H9 (cell line): ENCODE results near the gene DYRK1B. TPM values are rescaled to one million over a fixed set of nuclear protein-coding genes. Genes with fewer than 3 reads are reported as not detected.

Experiments
- DNase-seq: peaks from one replicate; pipeline ENCODE4 v3.0.0-alpha.2; 2017
- H2AFZ ChIP-seq: one replicate; pipeline ENCODE4 v1.6.1; 2013; ENCODE audit warnings: mild to moderate bottlenecking, low read length, control low read depth, moderate library complexity
- H2AK5ac ChIP-seq: 2 replicates; pipeline ENCODE4 v1.6.1; 2013; ENCODE audit warnings: low read length, control low read depth, mixed read lengths; ENCODE audit not compliant: insufficient read length
- H2BK120ac ChIP-seq: one replicate; pipeline ENCODE4 v1.6.1; 2013; ENCODE audit warnings: low read depth, mild to moderate bottlenecking, low read length, control low read depth, inconsistent platforms; ENCODE audit not compliant: poor library complexity, severe bottlenecking
- H2BK12ac ChIP-seq: 2 replicates; pipeline ENCODE4 v1.6.1; 2013; ENCODE audit warnings: low read length, control low read depth, mixed read lengths, low read depth; ENCODE audit not compliant: insufficient read length
- H2BK15ac ChIP-seq: 2 replicates; pipeline ENCODE4 v1.6.1; 2013; ENCODE audit warnings: low read depth, low read length, control low read depth
- H2BK20ac ChIP-seq: one replicate; pipeline ENCODE4 v1.6.1; 2013; ENCODE audit warnings: low read depth, mild to moderate bottlenecking, low read length, control low read depth, inconsistent platforms; ENCODE audit not compliant: poor library complexity, severe bottlenecking
- H2BK5ac ChIP-seq: 2 replicates; pipeline ENCODE4 v1.6.1; 2013; ENCODE audit warnings: low read length, control low read depth, mixed read lengths; ENCODE audit not compliant: insufficient read length
- H3K14ac ChIP-seq: 2 replicates; pipeline ENCODE4 v1.6.1; 2013; ENCODE audit warnings: low read length, control low read depth; ENCODE audit not compliant: insufficient read depth
- H3K18ac ChIP-seq: 2 replicates; pipeline ENCODE4 v1.6.1; 2013; ENCODE audit warnings: low read depth, mild to moderate bottlenecking, mixed read lengths, low read length, control low read depth; ENCODE audit not compliant: insufficient read length
- H3K23ac ChIP-seq: 2 replicates; pipeline ENCODE4 v1.6.1; 2013; ENCODE audit warnings: low read length, control low read depth, mixed read lengths, low read depth; ENCODE audit not compliant: insufficient read length
- H3K23me2 ChIP-seq: 2 replicates; pipeline ENCODE4 v1.6.1; 2013; ENCODE audit warnings: low read depth, mild to moderate bottlenecking, mixed read lengths, low read length, control low read depth; ENCODE audit not compliant: insufficient read length, poor library complexity, severe bottlenecking
- H3K27ac ChIP-seq: 2 replicates; pipeline ENCODE4 v1.5.1; 2013; ENCODE audit warnings: low read length, control low read depth, mixed read lengths, low read depth; ENCODE audit not compliant: insufficient read length
- H3K27me3 ChIP-seq: 2 replicates; pipeline ENCODE4 v1.6.1; 2013; ENCODE audit warnings: low read length, control low read depth, inconsistent platforms; ENCODE audit not compliant: insufficient read depth
- H3K4ac ChIP-seq: 2 replicates; pipeline ENCODE4 v1.6.1; 2013; ENCODE audit warnings: low read depth, mild to moderate bottlenecking, control low read depth, inconsistent platforms, low read length, moderate library complexity
- H3K4me1 ChIP-seq: 2 replicates; pipeline ENCODE4 v1.6.1; 2013; ENCODE audit warnings: low read length, control low read depth, inconsistent platforms; ENCODE audit not compliant: insufficient read depth
- H3K4me2 ChIP-seq: 2 replicates; pipeline ENCODE4 v1.6.1; 2013; ENCODE audit warnings: low read length, control low read depth, mixed read lengths; ENCODE audit not compliant: insufficient read length, insufficient read depth
- H3K56ac ChIP-seq: 2 replicates; pipeline ENCODE4 v1.6.1; 2013; ENCODE audit warnings: low read depth, mild to moderate bottlenecking, mixed read lengths, low read length, control low read depth; ENCODE audit not compliant: insufficient read length
- H3K79me1 ChIP-seq: 2 replicates; pipeline ENCODE4 v1.6.1; 2013; ENCODE audit warnings: low read depth, mild to moderate bottlenecking, moderate library complexity, low read length, control low read depth, inconsistent platforms; ENCODE audit not compliant: insufficient read depth, poor library complexity, severe bottlenecking
- H3K79me2 ChIP-seq: 2 replicates; pipeline ENCODE4 v1.6.1; 2013; ENCODE audit warnings: low read length, control low read depth, inconsistent platforms; ENCODE audit not compliant: insufficient read depth
- H3K9ac ChIP-seq: 2 replicates; pipeline ENCODE4 v1.6.1; 2013; ENCODE audit warnings: low read length, control low read depth, mixed read lengths; ENCODE audit not compliant: insufficient read length; ENCODE audit errors: extremely low read depth
- H3K9me3 ChIP-seq: one replicate; pipeline ENCODE4 v1.6.1; 2013; ENCODE audit warnings: low read depth, low read length, inconsistent platforms; ENCODE audit not compliant: control insufficient read depth
- H3T11ph ChIP-seq: one replicate; pipeline ENCODE4 v1.6.1; 2013; ENCODE audit warnings: mild to moderate bottlenecking, low read length, control low read depth, inconsistent platforms
- H4K20me1 ChIP-seq: one replicate; pipeline ENCODE4 v1.6.1; 2013; ENCODE audit not compliant: control insufficient read depth, insufficient read length, insufficient read depth
- H4K5ac ChIP-seq: 2 replicates; pipeline ENCODE4 v1.6.1; 2013; ENCODE audit warnings: low read depth, mild to moderate bottlenecking, mixed read lengths, low read length, control low read depth; ENCODE audit not compliant: insufficient read length
- H4K8ac ChIP-seq: replicated peaks from 2 replicates; pipeline ENCODE4 v1.6.1; 2013; ENCODE audit warnings: low read length, control low read depth, mixed read lengths, low read depth; ENCODE audit not compliant: insufficient read length
- H4K91ac ChIP-seq: 2 replicates; pipeline ENCODE4 v1.6.1; 2013; ENCODE audit warnings: low read depth, mild to moderate bottlenecking, moderate library complexity, mixed read lengths, low read length, control low read depth; ENCODE audit not compliant: insufficient read length
- H3K27ac Mint-ChIP-seq, 3 experiments: 2 replicates in 2 of 3; 3 replicates in 1 of 3; pipeline ENCODE4 v1.8.0; 2020 to 2021; ENCODE audit warnings: mixed read lengths in 3 of 3, mild to moderate bottlenecking in 1 of 3, moderate library complexity in 1 of 3
- H3K27me3 Mint-ChIP-seq: 2 replicates; pipeline ENCODE4 v1.8.0; 2021; ENCODE audit warnings: low read depth, mild to moderate bottlenecking, moderate library complexity, mixed read lengths
- H3K36me3 Mint-ChIP-seq, 3 experiments: 2 replicates in 2 of 3; 3 replicates in 1 of 3; pipeline ENCODE4 v1.8.0; 2020 to 2021; ENCODE audit warnings: low read depth in 3 of 3, mixed read lengths in 3 of 3; ENCODE audit not compliant: insufficient read depth in 1 of 3
- H3K4me1 Mint-ChIP-seq, 2 experiments: 2 replicates each; pipeline ENCODE4 v1.8.0; 2020; ENCODE audit warnings: mixed read lengths in 2 of 2
- H3K4me3 Mint-ChIP-seq, 2 experiments: 2 replicates in 1 of 2; 3 replicates in 1 of 2; pipeline ENCODE4 v1.8.0; 2020 to 2021; ENCODE audit warnings: mild to moderate bottlenecking in 2 of 2, mixed read lengths in 2 of 2, moderate library complexity in 1 of 2
- H3K9me3 Mint-ChIP-seq, 2 experiments: 2 replicates in 1 of 2; 3 replicates in 1 of 2; pipeline ENCODE4 v1.8.0; 2020; ENCODE audit warnings: mild to moderate bottlenecking in 2 of 2, mixed read lengths in 2 of 2, moderate library complexity in 1 of 2
- WGBS: extraction: QIAGEN DNeasy Blood & Tissue Kit; methylation state at CpG from one replicate; pipeline ENCODE4 v1.1.7; 2013; ENCODE audit warnings: missing lambda C conversion rate, low lambda C conversion rate, mixed read lengths; ENCODE audit not compliant: insufficient read length; ENCODE audit errors: extremely low coverage; 5-methylcytosine and 5-hydroxymethylcytosine counted together
- total RNA-seq: library from RNA; stranded (reverse); gene quantifications from 2 replicates; pipeline ENCODE4 v1.2.1, GENCODE V29; 2021
- TF ChIP-seq, protein P1 (sequence below): fragments of 200-600 bp; sonication (generic); conservative IDR thresholded peaks from 3 replicates; pipeline ENCODE4 v1.8.0; 2021; ENCODE audit warnings: antibody characterized with exemption, mild to moderate bottlenecking

The DYRK1B gene
- total RNA-seq, 1 experiment from 2014 or later = 14.3 TPM

DNA sequence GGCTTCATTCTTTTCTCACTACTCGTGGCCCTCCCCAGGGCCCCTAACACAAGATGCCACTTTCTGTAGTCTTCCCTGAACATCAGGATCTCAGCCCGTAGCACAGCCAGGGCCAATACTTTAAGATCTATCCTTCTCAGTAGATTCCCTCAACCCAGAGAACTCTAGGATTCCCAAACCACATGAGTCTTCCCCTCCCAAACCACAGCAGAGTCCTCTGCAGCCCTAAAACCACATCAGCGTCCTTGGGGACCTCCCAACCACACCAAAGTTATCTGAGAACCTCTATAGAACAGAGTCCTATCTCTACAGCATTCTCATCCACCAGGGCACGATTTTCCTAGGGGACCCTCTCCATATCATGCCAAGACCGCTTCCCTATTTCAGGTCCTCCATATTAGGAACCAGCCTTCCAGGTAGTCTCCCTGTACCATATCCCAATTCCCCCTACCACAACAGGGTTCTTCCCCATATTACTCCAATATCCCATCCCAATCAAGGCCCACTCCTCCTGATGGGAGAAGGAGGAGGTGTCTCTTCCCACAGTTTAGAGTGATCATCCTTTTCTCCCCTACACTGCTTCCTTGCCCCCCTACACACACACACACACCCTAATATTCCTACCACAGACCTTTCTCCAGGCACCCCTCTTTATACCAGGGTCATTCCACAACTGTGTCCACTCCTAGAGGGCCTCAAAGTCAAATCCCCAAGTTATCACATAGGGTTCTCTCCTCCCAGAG, 1.4 kb downstream of the DYRK1B start:
- no peak overlapping the region for H2BK20ac ChIP-seq
- TF ChIP-seq, protein P1, sequence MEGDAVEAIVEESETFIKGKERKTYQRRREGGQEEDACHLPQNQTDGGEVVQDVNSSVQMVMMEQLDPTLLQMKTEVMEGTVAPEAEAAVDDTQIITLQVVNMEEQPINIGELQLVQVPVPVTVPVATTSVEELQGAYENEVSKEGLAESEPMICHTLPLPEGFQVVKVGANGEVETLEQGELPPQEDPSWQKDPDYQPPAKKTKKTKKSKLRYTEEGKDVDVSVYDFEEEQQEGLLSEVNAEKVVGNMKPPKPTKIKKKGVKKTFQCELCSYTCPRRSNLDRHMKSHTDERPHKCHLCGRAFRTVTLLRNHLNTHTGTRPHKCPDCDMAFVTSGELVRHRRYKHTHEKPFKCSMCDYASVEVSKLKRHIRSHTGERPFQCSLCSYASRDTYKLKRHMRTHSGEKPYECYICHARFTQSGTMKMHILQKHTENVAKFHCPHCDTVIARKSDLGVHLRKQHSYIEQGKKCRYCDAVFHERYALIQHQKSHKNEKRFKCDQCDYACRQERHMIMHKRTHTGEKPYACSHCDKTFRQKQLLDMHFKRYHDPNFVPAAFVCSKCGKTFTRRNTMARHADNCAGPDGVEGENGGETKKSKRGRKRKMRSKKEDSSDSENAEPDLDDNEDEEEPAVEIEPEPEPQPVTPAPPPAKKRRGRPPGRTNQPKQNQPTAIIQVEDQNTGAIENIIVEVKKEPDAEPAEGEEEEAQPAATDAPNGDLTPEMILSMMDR = no peak
- no peak overlapping the region for H4K5ac ChIP-seq
- DNase-seq = no peak
- H2AFZ ChIP-seq = no peak overlapping the region
- H3K4ac ChIP-seq = no peak overlapping the region; the same call in 1 of the 2 replicates
- no peaks in the 10 kb centered on the region for H3K27me3 ChIP-seq
- no peak overlapping the region for H3K18ac ChIP-seq
- no peak overlapping the region for H3K56ac ChIP-seq
- H4K91ac ChIP-seq = no peak overlapping the region
- no peaks in the 10 kb centered on the region for H3K79me1 ChIP-seq
- no peak overlapping the region for H2AK5ac ChIP-seq
- no CpG with 5 or more reads among the region's 5 CpGs for WGBS
- H3K4me3 Mint-ChIP-seq = peak overlapping the region; percentile 76 to 80
- peak overlapping the region; percentile 25 to 96 (median 95) for H3K27ac Mint-ChIP-seq
- peaks cover 25 to 74% (median 57%) of the 10 kb centered on the region in 3 experiments for H3K36me3 Mint-ChIP-seq
- H3K14ac ChIP-seq = peak overlapping the region; percentile 21; the same call in 1 of the 2 replicates
- no peak overlapping the region for H2BK120ac ChIP-seq
- no peak overlapping the region for H2BK5ac ChIP-seq
- no peak overlapping the region for H3K27ac ChIP-seq
- H3K23ac ChIP-seq = no peak overlapping the region
- H3K4me1 Mint-ChIP-seq = peaks cover 18 to 19% of the 10 kb centered on the region in 2 experiments
- H3K27me3 Mint-ChIP-seq = no peaks in the 10 kb centered on the region
- H2BK15ac ChIP-seq = no peak overlapping the region
- no peaks in the 10 kb centered on the region for H3K4me1 ChIP-seq
- H4K20me1 ChIP-seq = no peaks in the 10 kb centered on the region
- no peaks in the 10 kb centered on the region for H3K9me3 Mint-ChIP-seq
- H3K4me2 ChIP-seq = peak overlapping the region; percentile 33
- H3K9ac ChIP-seq = peak overlapping the region; percentile 13
- H2BK12ac ChIP-seq = no peak overlapping the region
- H3K9me3 ChIP-seq = no peaks in the 10 kb centered on the region
- H3K79me2 ChIP-seq = no peaks in the 10 kb centered on the region
- H3T11ph ChIP-seq = no peak overlapping the region
- H3K23me2 ChIP-seq = no peaks in the 10 kb centered on the region
- H4K8ac ChIP-seq = no peak overlapping the region
